CD8-positive, alpha-beta memory T cell (primary cell): ENCODE measurements around the gene NDFIP1. TPM values are rescaled to one million over a fixed set of nuclear protein-coding genes. Genes with fewer than 3 reads are reported as not detected.

Source experiments
- CTCF ChIA-PET: fragments of 350-600 bp; sonication (Branson Sonifier 250); formaldehyde crosslinking; loops from one replicate; lab custom pipeline; 2021; ENCODE audit warnings: antibody characterized with exemption; lab: Charles Lee
- POLR2A ChIA-PET: fragments of 350-600 bp; sonication (Branson Sonifier 250); formaldehyde crosslinking; loops from one replicate; lab custom pipeline; 2021; ENCODE audit warnings: antibody characterized with exemption; lab: Charles Lee
- DNase-seq, 5 donors: peaks; one replicate each; pipeline versions ENCODE4 v3.0.0 to v3.0.0-alpha.2; 2020 to 2022; ENCODE audit warnings: mixed read lengths in 1 of 5
- H3K27ac ChIP-seq: one replicate; pipeline ENCODE4 v1.7.0; 2013; ENCODE audit warnings: low read depth, mild to moderate bottlenecking, low read length, moderate library complexity
- H3K27me3 ChIP-seq: 2 replicates; pipeline ENCODE4 v1.7.0; 2013; ENCODE audit warnings: low read length, mild to moderate bottlenecking; ENCODE audit not compliant: insufficient read depth, poor library complexity, severe bottlenecking
- H3K36me3 ChIP-seq: 2 replicates; pipeline ENCODE4 v1.7.0; 2013; ENCODE audit warnings: mild to moderate bottlenecking, low read length, moderate library complexity; ENCODE audit not compliant: insufficient read depth
- H3K4me1 ChIP-seq: 2 replicates; pipeline ENCODE4 v1.7.0; 2013; ENCODE audit warnings: mild to moderate bottlenecking, low read length, moderate library complexity; ENCODE audit not compliant: insufficient read depth
- H3K4me3 ChIP-seq: 2 replicates; pipeline ENCODE4 v1.7.0; 2013; ENCODE audit warnings: mild to moderate bottlenecking, low read length
- H3K9me3 ChIP-seq: 2 replicates; pipeline ENCODE4 v1.7.0; 2013; ENCODE audit warnings: mild to moderate bottlenecking, low read length
- H3K27ac Mint-ChIP-seq, 8 donors: one replicate each; pipeline ENCODE4 v1.8.0; 2020 to 2021; ENCODE audit warnings: mixed read lengths in 8 of 8, mild to moderate bottlenecking in 6 of 8, inconsistent platforms in 3 of 8, moderate library complexity in 3 of 8
- H3K27me3 Mint-ChIP-seq, 2 donors: one replicate each; pipeline ENCODE4 v1.8.0; 2020 to 2021; ENCODE audit warnings: mixed read lengths in 2 of 2, mild to moderate bottlenecking in 1 of 2, moderate library complexity in 1 of 2
- H3K36me3 Mint-ChIP-seq, 3 donors: one replicate each; pipeline ENCODE4 v1.8.0; 2020 to 2021; ENCODE audit warnings: mixed read lengths in 3 of 3, inconsistent platforms in 1 of 3, mild to moderate bottlenecking in 1 of 3
- H3K4me1 Mint-ChIP-seq, 3 donors: one replicate each; pipeline ENCODE4 v1.8.0; 2020 to 2021; ENCODE audit warnings: mixed read lengths in 3 of 3, inconsistent platforms in 1 of 3, mild to moderate bottlenecking in 1 of 3
- H3K4me3 Mint-ChIP-seq, 7 donors: one replicate each; pipeline ENCODE4 v1.8.0; 2020 to 2021; ENCODE audit warnings: mixed read lengths in 7 of 7, mild to moderate bottlenecking in 6 of 7, moderate library complexity in 4 of 7, inconsistent platforms in 2 of 7
- H3K9me3 Mint-ChIP-seq, 5 donors: one replicate each; pipeline ENCODE4 v1.8.0; 2020 to 2022; ENCODE audit warnings: mixed read lengths in 5 of 5, mild to moderate bottlenecking in 3 of 5, moderate library complexity in 2 of 5, inconsistent platforms in 1 of 5
- polyA plus RNA-seq: library from polyadenylated mRNA; unstranded; fragments of 300-500 nt; fragmentation: Illumina TruSeq; gene quantifications from one replicate; pipeline ENCODE4 v1.2.3, GENCODE V29; 2021
- total RNA-seq, 2 experiments: library from RNA; stranded (reverse); gene quantifications; one replicate each; pipeline ENCODE4 v1.2.3, GENCODE V29; 2021

NDFIP1 gene
- total and polyA plus RNA-seq, 3 experiments from 2014 or later = 58.3 to 84.4 (median 81.3) TPM

- POLR2A ChIA-PET = no interaction called here
- Mint-ChIP-seq H3K27ac (peak overlapping the region; percentile 58 to 97 (median 96)), H3K9me3 (no peaks in the 10 kb centered on the region), H3K27me3 (no peaks in the 10 kb centered on the region), H3K4me1 (peaks cover 31 to 40% (median 36%) of the 10 kb centered on the region in 3 donors), H3K36me3 (peaks cover 0 to 4% (median 0%) of the 10 kb centered on the region in 3 donors), H3K4me3 (peak overlapping the region in 4 of 7 donors; percentile 34 to 60 (median 56))
- Histone ChIP-seq H3K9me3 (no peaks in the 10 kb centered on the region), H3K36me3 (no peaks in the 10 kb centered on the region), H3K27me3 (no peaks in the 10 kb centered on the region), H3K27ac (no peak overlapping the region), H3K4me1 (peaks cover 53% of the 10 kb centered on the region), H3K4me3 (no peak overlapping the region)
- CTCF ChIA-PET = interaction anchor here (1.5 kb wide), 1 partner anchor 144 kb away, joined by 3 read pairs; no protein-coding TSS in a partner anchor
- peak in 3 of 5 donors; percentile 64 to 90 (median 79) for DNase-seq
Measured at GRCh38 chr5:142104491-142104890, 4.1 kb upstream of the NDFIP1 start.

GRCh38 chr5:142106061-142106460 is 2.5 kb upstream of the NDFIP1 start:
- H3K4me1 Mint-ChIP-seq = peaks cover 47 to 56% (median 52%) of the 10 kb centered on the region in 3 donors
- Histone ChIP-seq H3K36me3 (no peaks in the 10 kb centered on the region), H3K27me3 (no peaks in the 10 kb centered on the region), H3K4me3 (no peak overlapping the region), H3K27ac (no peak overlapping the region), H3K9me3 (no peaks in the 10 kb centered on the region), H3K4me1 (peaks cover 68% of the 10 kb centered on the region)
- H3K9me3 Mint-ChIP-seq = no peaks in the 10 kb centered on the region
- CTCF ChIA-PET = interaction anchor here (1.6 kb wide), 1 partner anchor 91 kb away, joined by 4 read pairs; no protein-coding TSS in a partner anchor
- DNase-seq = no peak
- H3K27me3 Mint-ChIP-seq = no peaks in the 10 kb centered on the region
- peak overlapping the region in 1 of 7 donors; percentile 63 for H3K4me3 Mint-ChIP-seq
- peak overlapping the region in 4 of 8 donors; percentile 55 to 96 (median 84) for H3K27ac Mint-ChIP-seq
- H3K36me3 Mint-ChIP-seq = peaks cover 0 to 11% (median 0%) of the 10 kb centered on the region in 3 donors
- POLR2A ChIA-PET = no interaction called here

GRCh38 chr5:142107036-142107735 is 1.4 kb upstream of the NDFIP1 start:
- H3K4me1 Mint-ChIP-seq = peaks cover 53 to 63% (median 59%) of the 10 kb centered on the region in 3 donors
- no peaks in the 10 kb centered on the region for H3K27me3 Mint-ChIP-seq

GRCh38 chr5:142107736-142108431 is 695 bp upstream of the NDFIP1 start:
- Histone ChIP-seq H3K4me3 (peak overlapping the region; percentile 38), H3K36me3 (no peaks in the 10 kb centered on the region), H3K9me3 (no peaks in the 10 kb centered on the region), H3K4me1 (peaks cover 80% of the 10 kb centered on the region), H3K27me3 (no peaks in the 10 kb centered on the region), H3K27ac (peak overlapping the region; percentile 88)
- H3K9me3 Mint-ChIP-seq = no peaks in the 10 kb centered on the region
- H3K4me3 Mint-ChIP-seq = peak overlapping the region; percentile 82 to 88 (median 86)
- H3K27ac Mint-ChIP-seq = peak overlapping the region; percentile 91 to 99 (median 98)
- no peaks in the 10 kb centered on the region for H3K27me3 Mint-ChIP-seq
- ChIA-PET CTCF (interaction anchor here (0.7 to 5.6 kb wide), 7 partner anchors 12 to 147 kb away, joined by 3 to 50 read pairs (median 4); partner anchors contain the start of gene GNPDA1), POLR2A (interaction anchor here (0.5 to 2.7 kb wide), 8 partner anchors 12 to 185 kb away, joined by 3 to 21 read pairs (median 4); partner anchors contain the start of genes DELE1 and RNF14)
- H3K36me3 Mint-ChIP-seq = peaks cover 0 to 17% (median under 1%) of the 10 kb centered on the region in 3 donors
- no peak for DNase-seq
- peaks cover 57 to 65% (median 63%) of the 10 kb centered on the region in 3 donors for H3K4me1 Mint-ChIP-seq

More at GRCh38 chr5:142107036-142107735, 1.4 kb upstream of the NDFIP1 start:
- Histone ChIP-seq H3K27me3 (no peaks in the 10 kb centered on the region), H3K4me3 (no peak overlapping the region), H3K9me3 (no peaks in the 10 kb centered on the region), H3K4me1 (peaks cover 76% of the 10 kb centered on the region), H3K27ac (no peak overlapping the region), H3K36me3 (no peaks in the 10 kb centered on the region)
- POLR2A ChIA-PET = interaction anchor here (1.5 to 2.7 kb wide), 3 partner anchors 12 to 147 kb away, joined by 3 to 21 read pairs (median 5); partner anchors contain the start of gene RNF14
- CTCF ChIA-PET = interaction anchor here (0.7 to 5.6 kb wide), 6 partner anchors 12 to 116 kb away, joined by 3 to 50 read pairs (median 4); partner anchors contain the start of gene GNPDA1
- H3K9me3 Mint-ChIP-seq = no peaks in the 10 kb centered on the region
- peak overlapping the region in 4 of 7 donors; percentile 24 to 87 (median 64) for H3K4me3 Mint-ChIP-seq
- H3K36me3 Mint-ChIP-seq = peaks cover 0 to 14% (median 0%) of the 10 kb centered on the region in 3 donors
- H3K27ac Mint-ChIP-seq = peak overlapping the region in 7 of 8 donors; percentile 91 to 99 (median 98)
- no peak for DNase-seq

GRCh38 chr5:142109331-142110045 is 909 bp downstream of the NDFIP1 start:
- ChIA-PET CTCF (interaction anchor here (0.7 to 5.6 kb wide), 10 partner anchors 11 to 232 kb away, joined by 3 to 50 read pairs (median 4); partner anchors contain the start of genes GNPDA1, PCDH1 and RNF14), POLR2A (interaction anchor here (0.8 to 2.7 kb wide), 10 partner anchors 14 to 186 kb away, joined by 3 to 21 read pairs (median 4); partner anchors contain the start of genes DELE1 and RNF14)
- Mint-ChIP-seq H3K9me3 (no peaks in the 10 kb centered on the region), H3K4me3 (peak overlapping the region; percentile 91 to 99 (median 94)), H3K27ac (peak overlapping the region; percentile 91 to 99 (median 96)), H3K27me3 (no peaks in the 10 kb centered on the region), H3K36me3 (peaks cover 0 to 27% (median 1%) of the 10 kb centered on the region in 3 donors), H3K4me1 (peaks cover 67 to 76% (median 75%) of the 10 kb centered on the region in 3 donors)
- peak overlapping the region; percentile 88 for H3K27ac ChIP-seq
- H3K4me1 ChIP-seq = peaks cover 76% of the 10 kb centered on the region
- no peaks in the 10 kb centered on the region for H3K36me3 ChIP-seq
- H3K4me3 ChIP-seq = peak overlapping the region; percentile 89
- DNase-seq = peak in 3 of 5 donors; percentile 64 to 77 (median 77)
- no peaks in the 10 kb centered on the region for H3K27me3 ChIP-seq
- H3K9me3 ChIP-seq = no peaks in the 10 kb centered on the region

GRCh38 chr5:142110046-142110531 is 1.5 kb downstream of the NDFIP1 start:
- CTCF ChIA-PET = interaction anchor here (0.7 to 5.6 kb wide), 10 partner anchors 10 to 141 kb away, joined by 3 to 50 read pairs (median 4); partner anchors contain the start of genes GNPDA1 and RNF14
- no peaks in the 10 kb centered on the region for H3K27me3 ChIP-seq
- H3K27ac ChIP-seq = peak overlapping the region; percentile 88
- H3K4me1 Mint-ChIP-seq = peaks cover 65 to 74% (median 74%) of the 10 kb centered on the region in 3 donors
- POLR2A ChIA-PET = interaction anchor here (1.0 to 2.7 kb wide), 7 partner anchors 15 to 141 kb away, joined by 3 to 21 read pairs (median 6); partner anchors contain the start of gene RNF14
- H3K27me3 Mint-ChIP-seq = no peaks in the 10 kb centered on the region
- peak in 1 of 5 donors; percentile 62 for DNase-seq
- no peaks in the 10 kb centered on the region for H3K9me3 ChIP-seq
- H3K36me3 Mint-ChIP-seq = peaks cover 0 to 31% (median 1%) of the 10 kb centered on the region in 3 donors
- H3K4me3 Mint-ChIP-seq = peak overlapping the region; percentile 91 to 99 (median 94)
- H3K4me1 ChIP-seq = peaks cover 70% of the 10 kb centered on the region
- no peaks in the 10 kb centered on the region for H3K36me3 ChIP-seq
- H3K4me3 ChIP-seq = peak overlapping the region; percentile 89
- H3K9me3 Mint-ChIP-seq = no peaks in the 10 kb centered on the region
- H3K27ac Mint-ChIP-seq = peak overlapping the region; percentile 91 to 99 (median 96)
